Middle frontal gyrus (tissue), 1 donor: ENCODE results near the gene PDGFB.

Experiments
- DNase-seq: peaks from one replicate; pipeline ENCODE4 v3.0.0-alpha.2; 2015; ENCODE audit warnings: low spot score; ENCODE audit errors: extremely low spot score

Gene PDGFB

DNA sequence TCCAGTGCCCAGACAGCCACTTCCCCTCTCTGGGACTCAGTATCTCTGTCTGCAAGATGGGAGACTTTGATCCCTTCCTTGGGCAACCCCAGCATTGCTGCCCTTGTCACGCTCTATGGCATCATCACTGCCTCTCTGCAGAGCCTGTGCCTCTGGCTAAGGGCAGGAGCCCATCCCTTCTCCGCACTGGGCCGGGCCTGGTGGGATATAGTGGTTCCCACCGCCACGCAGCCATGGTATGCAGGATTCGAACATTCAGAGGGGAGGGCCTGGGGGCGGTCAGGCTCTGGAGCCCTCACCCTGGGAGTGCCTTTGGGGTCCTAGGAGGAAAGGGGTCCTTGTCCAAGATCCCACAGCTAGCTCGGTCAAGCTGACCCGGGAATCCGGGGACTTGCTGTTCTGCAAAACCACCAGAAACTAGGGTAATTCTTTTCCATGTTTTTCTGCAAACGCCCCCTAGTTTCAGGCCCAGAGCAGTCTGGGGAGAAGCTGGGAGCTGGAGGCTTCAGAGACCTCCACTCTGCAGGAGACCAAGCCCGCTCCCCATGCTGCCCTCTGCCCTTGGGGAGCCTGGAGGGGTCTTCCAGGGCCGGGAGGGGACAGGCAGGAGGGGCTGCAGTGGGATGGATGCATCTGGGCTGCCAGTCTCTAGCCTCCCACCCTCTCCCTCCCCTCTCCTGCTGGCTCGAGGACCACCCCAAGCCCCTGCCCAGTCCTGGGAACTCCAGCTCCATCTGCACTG is 67.9 kb downstream of the PDGFB start:
- DNase-seq: no peak

DNA sequence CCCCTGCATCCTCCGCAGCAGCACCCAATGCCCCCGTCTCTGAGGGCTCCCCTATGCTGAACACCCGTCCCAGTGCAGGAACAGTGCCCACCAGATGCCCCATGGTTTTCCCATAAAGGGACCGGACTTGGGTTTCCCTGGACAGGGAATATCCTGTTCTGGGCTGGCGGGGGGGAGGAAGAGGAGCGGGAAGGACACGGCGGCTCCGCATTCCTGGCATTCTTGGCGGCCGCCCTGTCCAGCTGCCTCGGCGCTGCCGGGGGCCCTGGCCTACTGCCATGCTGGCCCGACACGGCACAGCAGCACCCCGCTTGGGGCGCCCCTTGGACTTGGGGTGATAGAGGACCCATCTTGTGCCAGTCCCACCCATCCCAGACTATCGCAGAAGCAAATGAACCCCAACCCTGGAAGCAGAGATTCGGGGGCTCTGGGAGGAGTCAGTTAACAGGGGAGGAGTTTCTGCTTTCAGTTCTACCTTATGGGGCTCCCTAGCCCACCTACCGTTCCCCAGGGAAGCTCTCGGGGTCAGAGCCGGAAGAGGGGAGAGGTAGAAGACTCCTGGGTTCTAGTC is 68.6 kb downstream of the PDGFB start:
- DNase-seq: no peak

- no peak for DNase-seq
These were observed 69.2 kb downstream of the PDGFB start for GRCh38 chr22:39175353-39176142.

DNA sequence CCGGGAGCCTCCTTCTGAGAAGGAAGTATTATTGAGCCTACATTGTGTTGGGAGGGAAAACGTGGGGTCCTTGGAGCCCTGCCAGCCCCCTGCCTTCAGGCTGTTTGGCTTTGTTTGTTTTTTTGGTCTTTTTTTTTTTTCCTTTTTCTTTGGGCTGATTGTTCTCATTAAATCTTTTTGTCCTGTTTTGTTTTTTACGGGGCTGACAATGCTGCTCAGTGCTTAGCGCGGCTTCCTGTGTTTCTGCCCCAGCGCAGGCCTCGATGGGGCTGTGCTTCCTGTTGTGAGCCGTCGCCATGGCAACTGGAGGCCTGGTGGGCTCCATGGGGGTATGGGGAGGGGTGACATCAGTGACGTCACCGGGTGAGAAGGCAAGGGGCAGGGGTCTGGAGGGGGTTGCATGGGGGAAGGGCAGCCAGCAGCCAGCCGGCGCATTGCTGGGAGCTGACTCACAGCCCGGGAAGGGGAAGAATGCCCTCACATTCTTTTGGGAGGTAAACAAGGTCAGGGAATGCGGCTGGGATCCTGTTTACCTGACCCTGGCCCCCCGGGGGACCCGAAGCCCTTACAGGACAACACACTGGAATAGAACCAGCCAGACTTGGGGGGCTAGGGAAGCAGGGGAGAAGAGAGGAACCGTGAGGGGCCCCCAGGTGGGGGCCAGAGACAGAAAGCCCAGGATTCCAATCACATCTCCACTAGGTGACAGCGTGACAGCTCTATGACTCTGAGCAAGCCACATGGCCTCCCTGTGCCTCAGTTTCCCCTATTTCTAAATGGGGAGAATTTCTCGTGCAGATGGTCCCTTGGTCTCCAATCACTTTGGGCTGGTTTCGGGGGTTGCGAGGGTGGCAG is 70.1 kb downstream of the PDGFB start:
- DNase-seq: no peak

DNA sequence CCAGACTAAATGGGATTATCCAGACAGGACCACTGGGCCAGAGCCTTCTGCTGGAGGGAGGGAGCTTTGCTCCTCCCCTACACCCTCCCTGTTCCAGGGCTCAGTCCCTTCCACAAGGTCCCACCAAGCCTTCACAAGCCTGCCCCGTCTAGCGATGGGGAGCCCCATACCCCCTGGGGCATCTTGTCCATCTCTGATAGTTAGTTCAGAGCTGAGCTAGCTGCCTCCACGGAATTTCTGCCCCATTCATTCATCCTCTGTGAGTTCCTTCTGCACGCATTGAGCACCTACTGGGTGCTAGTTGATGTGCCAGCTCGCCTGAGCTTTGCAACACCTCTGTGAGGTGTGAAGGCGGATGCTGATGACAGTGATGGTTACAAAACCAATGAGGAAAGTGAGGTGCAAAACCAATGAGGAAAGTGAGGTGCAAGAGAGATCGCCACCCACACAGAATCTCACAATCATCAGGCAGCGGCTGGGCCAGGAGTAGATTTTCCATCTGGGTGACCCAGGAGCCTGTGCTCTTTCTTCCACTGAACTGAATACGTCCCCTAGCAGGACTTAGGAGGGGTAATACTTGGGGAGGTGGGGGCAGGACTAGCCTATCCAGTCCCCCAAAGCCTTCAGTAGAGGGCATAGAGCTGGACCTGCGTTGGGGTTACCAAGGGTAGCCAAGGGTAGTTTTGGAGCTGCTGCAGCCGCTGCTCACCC is 70.8 kb downstream of the PDGFB start:
- DNase-seq: no peak
